IPS-11a (cell line): ENCODE results near the gene RNF123.
"Not testable (repeated sequence)": the region's sequence is repeated elsewhere in the genome, so short reads cannot be mapped to it uniquely, and the experiment has no call there.

Experiments used
- H3K4me3 ChIP-seq: one replicate; pipeline ENCODE4 v1.5.1; 2013; ENCODE audit warnings: low read depth, low read length, control low read depth

The RNF123 gene

DNA sequence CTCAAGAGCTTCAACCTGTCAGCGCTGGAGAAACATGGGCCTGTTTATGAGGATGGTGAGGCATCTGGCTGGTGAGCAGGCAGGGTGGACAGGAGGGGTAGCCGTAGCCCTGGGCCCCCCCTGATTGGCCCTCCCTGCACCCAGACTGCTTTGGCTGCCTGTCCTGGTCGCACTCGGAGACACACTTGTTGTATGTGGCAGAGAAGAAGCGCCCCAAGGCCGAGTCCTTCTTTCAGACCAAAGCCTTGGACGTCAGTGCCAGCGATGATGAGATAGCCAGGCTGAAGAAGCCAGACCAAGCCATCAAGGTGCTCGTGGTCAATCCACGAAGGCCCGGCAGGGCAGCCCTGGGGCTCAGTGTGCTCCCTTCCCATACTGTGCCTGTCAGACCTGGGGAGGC, 13.4 kb upstream of the RNF123 start:
- no peak overlapping the region for H3K4me3 ChIP-seq

DNA sequence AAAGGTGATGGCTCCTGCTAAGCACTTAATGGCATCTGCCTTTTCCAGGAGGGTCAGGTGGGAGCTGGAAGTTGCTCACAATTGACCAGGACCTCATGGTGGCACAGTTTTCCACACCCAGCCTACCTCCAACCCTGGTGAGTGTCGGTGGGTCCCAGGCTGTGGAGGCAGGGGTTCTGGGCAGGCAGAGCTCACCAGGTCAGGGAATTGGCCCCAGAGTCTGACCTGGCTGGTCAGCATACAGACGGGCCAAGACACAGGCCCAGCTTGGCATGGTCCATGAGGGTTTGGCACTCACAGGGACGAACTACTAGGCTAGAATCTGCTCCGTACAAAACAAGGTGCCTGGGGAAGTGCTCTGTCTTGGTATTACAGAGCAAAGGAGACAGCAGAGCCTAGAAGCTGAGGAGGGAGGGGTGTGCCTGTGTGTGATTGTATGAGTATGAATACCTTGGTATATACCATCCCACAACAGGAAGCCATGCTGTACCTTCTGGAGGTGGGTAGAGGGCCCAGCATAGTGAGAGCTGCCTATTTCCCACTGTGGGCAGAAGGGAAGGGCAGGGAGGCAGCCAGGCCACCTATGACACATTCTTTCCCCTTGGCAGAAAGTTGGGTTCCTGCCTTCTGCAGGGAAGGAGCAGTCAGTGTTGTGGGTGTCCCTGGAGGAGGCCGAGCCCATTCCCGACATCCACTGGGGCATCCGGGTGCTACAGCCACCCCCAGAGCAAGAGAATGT, 8.7 kb upstream of the RNF123 start:
- no peak overlapping the region for H3K4me3 ChIP-seq

DNA sequence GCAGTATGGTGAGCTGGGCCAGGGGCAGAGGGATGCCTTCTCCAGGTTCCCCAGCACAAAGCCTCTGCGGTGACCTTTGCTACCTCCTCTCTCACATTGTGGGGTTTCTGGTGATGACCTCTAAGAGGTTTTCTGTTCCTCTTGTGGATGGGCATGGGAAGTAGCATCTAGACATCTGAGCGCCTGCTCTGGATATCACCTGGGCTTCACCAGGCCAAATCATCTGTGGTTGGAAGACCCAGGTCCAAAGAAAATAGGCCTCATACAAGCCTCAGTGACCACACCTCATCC, 8.2 kb upstream of the RNF123 start:
- H3K4me3 ChIP-seq = no peak overlapping the region

DNA sequence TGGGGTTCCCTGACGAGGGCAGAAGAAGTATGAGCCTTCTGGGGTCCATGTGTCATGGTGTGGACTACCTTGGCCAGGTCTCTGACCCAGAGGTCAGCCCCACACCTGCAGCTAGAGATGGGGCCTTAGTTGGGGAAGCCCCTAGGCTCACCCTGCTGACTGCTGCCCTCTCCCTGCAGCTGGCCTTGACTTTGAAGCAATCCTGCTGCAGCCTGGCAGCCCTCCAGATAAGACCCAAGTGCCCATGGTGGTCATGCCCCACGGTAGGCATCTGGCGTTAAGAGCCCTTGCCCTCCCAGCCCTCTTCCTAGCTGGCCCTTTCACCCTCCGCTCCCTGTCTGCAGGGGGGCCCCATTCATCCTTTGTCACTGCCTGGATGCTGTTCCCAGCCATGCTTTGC, 7.8 kb upstream of the RNF123 start:
- H3K4me3 ChIP-seq = no peak overlapping the region

DNA sequence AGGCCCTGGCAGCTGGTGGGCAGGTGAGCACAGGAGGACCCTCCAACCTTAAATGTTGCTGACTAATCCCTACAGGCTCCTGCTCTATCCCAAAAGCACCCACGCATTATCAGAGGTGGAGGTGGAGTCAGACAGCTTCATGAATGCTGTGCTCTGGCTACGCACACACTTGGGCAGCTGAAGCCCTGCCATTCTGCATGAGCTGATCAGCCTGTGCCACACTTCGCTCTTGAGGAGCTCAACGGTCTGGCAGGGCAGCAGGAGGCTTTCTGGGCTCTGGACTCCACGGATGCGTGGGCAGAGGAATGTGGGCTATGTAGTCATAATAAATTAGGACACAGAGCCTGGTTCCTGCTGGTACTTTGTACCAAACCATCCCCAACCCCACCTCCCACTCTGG, 6.2 kb upstream of the RNF123 start:
- no peak overlapping the region for H3K4me3 ChIP-seq

DNA sequence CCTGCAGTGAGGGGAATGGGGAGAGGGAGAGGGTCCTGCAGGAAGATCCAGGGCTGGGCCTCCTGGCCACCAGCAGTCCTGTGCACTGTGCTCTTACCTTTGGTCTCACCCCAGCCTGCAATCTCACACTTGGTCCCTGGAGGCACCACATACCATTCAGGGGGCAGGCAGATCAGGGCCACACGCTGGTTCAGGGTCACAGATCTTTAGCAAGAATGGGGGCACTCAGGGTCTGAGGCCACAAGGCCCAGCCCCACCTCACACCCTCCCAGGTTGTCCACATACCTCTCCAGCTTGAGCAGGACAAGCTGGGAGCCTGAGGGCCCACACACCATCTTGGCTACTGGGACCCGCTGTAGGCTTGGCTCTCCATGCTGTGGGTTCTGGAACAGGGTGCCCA, 4.9 kb upstream of the RNF123 start:
- H3K4me3 ChIP-seq = not testable (repeated sequence)

DNA sequence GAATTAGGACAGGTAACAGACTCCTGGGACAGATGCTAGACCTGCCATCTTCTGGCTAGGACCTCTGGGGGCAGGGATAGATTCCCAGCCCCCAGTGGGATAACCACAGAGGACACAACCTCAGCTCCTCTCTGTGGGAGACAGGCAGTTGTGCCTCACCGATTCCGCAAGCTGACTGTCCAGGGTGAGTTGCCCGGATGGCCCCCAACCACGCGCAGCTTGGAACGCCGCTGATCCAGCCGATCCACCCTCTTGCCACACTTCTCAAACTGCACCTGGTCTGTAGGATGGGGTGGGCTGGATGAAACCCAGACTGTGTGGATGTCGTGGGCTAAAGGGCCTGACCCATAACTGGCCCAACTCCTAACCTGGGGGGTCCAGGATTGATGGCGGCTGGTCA, 4.3 kb upstream of the RNF123 start:
- not testable (repeated sequence) for H3K4me3 ChIP-seq

DNA sequence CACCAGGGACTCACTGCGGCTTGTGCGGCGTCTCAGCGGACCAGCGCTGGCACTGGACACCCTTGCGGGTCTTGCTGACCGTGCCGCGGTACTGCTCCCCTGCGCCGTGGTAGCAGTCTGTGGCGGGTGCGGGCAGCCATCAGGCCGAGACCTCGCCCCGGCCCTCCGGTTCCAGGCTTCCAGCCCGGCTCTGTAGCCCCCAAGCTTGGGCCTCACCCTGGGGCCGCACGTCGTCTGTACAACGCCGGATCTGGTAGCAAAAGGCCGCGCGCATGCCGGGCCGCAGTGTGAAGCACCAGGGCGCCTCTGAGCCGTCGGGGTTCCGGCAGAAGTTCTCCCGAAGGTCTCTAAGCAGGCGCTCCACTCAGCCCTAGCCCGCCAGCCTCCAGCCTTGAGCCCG, 3.5 kb upstream of the RNF123 start:
- H3K4me3 ChIP-seq = not testable (repeated sequence)

DNA sequence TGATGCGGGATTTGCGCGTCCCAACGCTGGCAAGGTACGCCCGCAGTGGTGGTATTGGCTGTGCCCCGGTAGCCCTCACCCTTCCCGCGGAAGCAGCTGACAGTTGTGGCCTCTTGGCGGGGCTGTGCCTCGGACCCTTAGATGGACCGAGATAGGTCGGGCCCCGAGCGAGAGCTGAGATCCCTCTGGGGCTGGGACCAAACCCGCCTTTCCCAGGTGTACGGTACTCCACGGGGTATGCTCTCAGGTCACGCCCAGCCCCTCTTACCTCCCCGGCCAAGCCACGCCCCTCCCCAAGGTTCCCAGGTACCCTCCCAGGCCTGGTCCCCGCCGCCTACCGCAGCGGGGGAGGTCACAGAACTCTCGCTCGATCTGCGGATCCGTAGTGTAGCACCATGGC, 3.0 kb upstream of the RNF123 start:
- peak overlapping the region; percentile 39 for H3K4me3 ChIP-seq

DNA sequence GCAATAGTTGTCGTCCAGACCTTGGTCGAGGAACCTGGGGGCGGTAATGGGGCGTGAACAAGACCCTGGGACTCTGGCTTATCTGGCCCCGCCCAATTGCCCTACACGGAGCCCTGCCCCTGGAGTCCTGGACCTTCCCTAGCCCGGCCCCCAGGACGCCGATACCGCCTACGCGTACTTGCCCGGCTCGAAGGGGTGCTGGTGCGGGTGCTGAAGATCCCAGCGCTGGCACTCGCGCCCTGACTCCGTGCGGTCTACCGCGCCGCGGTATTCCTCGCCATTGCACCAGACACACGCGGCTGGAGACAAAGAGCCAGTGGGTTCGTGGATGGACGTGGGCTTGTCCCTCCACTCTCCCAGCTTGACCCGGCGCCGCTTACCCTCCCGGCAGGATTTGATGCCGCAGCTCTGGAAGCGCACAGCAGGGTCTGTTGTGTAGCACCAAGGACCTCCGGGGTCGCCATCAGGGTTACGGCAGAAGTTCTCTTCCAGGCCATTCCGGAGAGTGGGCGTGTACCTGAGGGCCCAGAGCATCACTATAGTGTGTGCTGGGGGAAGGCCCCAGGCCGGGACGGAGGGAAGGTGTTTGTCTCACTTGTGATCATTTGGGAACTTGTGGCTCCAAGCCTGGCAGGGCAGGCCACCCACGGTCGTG, 2.5 kb upstream of the RNF123 start:
- peak overlapping the region; percentile 39 for H3K4me3 ChIP-seq

DNA sequence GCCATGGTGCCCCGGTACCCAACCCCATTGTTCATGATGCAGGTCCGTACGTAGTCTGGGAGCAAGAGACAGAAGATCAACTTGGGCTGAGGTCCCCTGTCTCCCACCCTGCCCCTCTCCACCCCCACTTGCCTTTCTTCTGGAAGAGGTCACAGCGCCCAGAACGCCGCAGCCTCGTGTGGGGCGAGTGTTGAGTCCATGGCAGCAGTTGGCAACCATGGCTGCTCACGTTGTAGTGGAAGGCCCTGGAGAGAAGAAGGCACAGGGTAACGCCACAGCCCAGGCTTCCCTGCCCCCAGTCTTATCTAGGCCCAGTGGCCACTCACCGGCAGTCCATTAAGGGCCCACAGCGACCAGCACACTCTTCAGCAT, 1.9 kb upstream of the RNF123 start:
- peak overlapping the region; percentile 39 for H3K4me3 ChIP-seq

DNA sequence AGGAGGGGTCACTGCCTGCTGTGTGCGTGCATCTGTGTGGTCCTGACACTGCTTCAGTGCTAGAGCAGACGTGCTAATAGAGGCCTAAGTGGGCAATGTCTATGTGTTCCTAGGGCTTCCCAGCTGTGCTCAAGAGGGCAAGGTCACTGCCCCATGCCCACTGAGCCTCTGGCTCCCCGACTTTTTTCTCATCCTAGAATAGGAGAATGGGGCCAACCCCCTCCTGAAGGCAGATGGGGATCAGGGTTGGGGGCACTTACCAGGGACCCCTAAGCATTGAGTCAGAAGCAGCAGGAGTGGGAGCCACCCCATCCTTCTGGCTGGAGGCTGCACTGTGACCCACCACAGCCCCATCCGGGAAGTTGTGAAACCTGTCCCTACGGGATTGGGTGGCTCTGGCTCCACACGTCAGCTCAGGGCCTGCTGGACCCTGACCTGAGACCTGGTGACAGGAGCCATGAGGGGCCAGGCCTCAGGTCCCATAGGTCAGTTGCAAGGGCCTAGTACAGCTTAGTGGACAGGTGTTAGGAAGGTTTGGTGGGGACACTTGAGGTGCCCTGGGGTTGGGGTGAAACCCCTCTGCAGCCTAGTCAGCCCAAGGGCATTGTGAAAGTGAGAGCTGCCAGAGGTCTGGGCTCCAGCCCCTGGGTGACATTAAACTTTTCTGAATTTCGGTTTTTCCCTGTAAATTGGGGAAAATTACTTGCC, 865 bp upstream of the RNF123 start:
- not testable (repeated sequence) for H3K4me3 ChIP-seq

DNA sequence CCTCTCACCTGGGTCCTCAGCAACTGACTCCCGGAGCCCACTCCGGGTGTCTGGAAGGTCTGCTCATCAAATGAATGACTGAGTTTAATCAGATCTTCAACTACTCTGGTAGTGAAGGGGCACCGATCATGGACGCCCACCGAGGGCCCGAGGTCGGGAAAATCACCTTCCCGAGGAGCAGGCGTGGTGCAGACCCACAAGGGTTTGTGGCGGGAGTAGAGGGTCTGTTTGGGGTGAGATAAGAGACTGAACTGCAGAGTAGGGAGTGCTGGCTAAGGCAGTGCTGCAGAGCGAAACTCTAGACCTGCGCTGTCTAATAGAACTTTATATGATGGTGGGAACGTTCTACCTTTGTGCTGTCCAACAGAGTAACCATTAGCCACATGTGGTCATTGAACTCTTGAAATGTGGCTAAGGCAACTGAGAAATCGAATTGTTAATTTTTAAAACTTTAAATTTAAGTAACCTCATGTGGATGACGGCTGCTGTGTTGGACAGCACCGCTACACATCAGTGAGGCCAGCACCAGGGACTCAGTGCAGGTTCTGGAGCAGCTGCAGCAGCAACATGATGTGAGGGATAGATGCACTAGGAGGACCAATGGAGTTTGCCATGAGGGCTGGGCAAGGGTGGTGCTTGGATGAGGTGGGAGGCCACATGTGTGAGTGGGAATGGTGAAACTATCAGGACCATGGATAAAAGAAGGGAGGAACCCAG, 709 bp downstream of the RNF123 start:
- H3K4me3 ChIP-seq = peak overlapping the region; percentile 82

DNA sequence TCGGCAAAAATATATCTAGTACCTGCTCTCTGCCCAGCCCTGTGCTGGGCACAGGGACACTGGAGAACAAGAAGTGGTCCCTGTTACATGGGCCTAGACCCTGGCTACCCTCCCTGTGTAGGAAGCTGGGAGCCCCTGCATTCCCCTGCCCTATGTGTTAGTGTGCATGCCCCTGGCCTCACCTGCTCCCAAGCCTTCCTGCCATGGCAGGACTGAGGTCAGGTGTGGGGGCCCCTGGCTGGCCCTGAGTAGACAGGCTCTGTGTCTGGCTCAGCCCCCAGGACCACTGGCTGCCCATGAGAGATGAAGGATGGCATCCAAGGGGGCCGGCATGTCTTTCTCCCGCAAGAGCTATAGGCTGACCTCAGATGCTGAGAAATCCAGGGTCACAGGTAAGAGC, 1.5 kb downstream of the RNF123 start:
- not testable (repeated sequence) for H3K4me3 ChIP-seq

DNA sequence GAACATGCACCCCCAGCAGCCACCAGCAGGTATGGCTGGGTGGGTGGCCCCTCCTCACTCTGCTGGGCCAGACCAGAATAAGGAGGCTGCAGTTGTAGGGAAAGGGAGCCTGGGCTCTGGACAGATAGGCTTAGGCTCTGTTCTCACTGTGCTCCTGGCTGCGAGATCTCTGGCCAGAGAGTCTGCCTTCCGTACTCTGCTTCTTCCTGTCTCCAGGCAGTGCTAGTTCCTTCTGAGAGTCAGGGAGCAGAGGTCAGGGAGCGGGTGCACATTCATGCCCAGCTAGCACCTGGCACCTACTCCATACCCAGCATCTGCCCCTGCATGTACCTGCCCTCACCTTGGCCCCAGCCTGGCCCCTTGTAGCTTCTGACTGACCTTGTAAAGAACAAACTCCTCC, 2.1 kb downstream of the RNF123 start:
- H3K4me3 ChIP-seq = not testable (repeated sequence)

DNA sequence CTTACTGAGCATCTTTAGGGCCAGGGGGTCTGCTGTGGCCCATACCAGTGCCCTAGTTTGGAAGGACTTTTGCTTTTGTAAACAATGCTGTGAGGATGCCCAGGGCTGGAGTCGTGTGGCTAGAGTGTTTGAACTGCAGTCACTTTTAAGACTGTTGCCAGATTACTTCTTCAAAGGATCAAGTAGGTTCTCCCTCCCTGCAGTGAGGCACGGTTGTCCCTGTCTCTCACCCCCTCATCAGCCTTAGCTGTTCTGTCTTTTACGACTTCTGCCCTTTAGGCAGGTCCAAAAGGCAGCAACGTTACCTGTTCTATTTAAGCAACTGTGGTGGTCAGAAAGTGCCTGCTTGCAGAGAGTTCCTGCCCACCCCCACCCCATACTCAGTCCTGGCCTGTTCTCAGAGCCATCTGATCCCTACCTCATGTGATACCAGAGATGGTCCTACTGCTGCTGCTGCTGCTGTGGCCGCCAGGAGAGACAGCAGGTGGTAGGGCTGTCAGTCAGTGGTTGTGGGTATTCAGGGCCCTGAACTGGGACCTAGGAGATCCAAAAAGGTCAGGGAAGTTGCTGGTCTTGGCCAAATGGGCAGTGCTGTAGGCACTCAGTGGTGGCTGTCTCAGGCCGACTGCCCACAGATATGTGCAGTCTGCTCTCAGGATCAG, 5.2 kb downstream of the RNF123 start:
- not testable (repeated sequence) for H3K4me3 ChIP-seq

DNA sequence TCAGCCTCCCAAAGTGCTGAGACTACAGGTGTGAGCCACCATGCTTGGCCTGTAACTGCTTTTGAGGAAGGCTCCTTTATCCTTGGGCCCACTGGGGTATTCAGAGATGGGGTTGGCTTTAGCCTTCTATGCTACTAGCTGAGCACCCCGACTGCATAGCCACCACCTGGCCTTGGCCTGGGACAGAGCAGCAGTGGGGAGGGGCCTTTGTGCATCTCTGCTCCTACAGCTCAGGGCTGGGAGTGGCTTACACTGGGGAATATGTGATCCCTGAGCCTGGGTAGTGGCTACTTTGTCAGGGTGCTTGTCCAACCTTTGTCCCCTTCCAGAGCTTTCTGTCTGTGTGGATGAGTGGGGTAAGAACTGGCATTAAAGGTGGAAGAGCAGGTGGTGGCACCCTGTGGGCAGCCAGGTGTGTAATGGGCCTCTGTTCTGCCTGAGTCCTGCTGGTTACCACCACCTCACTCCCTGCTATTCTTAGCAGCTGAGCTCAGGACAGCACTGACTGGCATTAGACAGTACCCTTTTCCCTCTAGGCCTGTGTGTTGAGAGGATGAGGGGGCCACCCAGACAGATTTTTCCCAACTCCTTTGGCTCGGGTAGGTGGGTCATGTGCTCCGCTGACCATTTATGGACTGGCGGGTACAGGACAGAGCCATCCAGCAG, 6.1 kb downstream of the RNF123 start:
- H3K4me3 ChIP-seq = not testable (repeated sequence)

DNA sequence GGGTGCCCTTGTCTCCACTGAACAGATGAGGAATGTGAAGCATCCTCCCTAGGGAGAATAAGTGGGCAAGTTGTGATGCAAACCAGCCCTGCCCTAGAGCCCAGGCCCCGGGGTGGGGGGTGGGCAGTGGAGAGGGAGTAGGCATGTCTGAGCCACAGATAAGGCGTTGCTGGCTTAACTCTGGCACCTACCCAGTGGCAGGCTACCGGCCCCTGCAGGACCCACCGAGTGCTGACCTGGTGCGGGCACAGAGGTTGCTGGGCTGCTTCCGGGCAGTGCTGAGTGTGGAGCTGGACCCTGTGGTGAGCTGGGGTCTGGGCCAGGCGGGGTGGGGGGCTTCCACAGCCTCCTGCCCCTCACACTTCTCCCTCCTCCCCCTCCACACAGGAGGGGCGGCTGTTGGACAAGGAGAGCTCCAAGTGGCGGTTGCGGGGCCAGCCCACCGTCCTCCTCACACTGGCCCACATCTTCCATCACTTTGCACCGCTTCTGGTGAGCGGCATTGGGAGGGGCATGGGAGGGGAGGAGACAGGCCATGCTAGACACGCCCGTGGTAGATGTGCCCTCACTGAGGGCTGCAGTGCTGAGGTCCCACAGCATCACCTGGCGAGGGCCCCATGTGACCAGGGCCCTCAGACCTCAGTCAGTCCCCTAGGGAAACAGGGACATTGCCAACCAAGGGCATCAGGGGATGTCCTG, 10.1 kb downstream of the RNF123 start:
- no peak overlapping the region for H3K4me3 ChIP-seq

DNA sequence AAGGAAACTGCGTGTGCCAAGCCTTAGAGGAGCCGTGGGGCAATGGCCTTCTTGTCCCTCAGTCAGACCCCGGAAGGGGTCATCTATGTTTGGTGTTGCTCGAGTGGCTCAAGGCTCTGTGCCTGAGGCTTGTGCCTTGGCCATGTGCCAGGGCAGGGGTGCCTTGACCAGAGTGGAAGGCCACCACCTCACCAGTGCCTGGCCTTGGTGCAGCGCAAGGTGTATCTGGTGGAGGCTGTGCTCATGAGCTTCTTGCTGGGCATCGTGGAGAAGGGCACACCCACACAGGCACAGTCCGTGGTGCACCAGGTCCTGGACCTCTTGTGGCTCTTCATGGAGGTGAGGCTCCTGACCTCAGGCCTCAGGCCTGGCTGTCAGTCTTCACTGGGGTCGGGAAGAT, 10.7 kb downstream of the RNF123 start:
- no peak overlapping the region for H3K4me3 ChIP-seq

DNA sequence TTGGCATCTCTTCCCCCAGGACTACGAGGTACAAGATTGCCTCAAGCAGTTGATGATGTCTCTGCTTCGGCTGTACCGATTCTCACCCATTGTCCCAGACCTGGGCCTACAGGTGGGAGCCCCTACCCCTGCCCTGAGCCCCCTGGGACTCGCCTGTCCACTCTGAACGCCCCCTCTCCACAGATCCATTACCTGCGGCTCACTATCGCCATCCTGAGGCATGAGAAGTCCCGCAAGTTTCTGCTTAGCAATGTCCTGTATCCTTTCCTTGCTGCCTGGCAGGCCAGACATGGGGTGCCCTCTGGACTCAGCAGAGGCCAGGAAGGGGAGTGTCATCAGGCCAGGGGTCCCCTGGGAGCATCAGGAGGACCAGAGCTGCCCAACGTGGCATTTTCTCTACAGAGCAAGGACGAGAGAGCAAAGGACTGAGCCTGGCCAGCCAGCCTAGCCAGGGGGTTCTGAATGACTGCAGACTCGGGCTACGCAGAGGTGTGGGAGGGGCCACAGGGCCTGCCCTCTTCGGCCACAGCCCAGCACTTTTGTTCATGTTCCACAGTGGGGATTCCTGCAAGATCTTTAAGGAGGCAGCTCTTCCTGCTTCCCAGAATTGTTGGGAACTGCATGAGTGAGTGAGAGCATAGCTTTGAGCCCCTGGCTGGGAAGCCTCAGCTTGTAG, 11.2 kb downstream of the RNF123 start:
- H3K4me3 ChIP-seq = no peak overlapping the region
